Activated CD4-positive, alpha-beta memory T cell treated with anti-CD3 and anti-CD28 coated beads for 36 hours (primary cell): ENCODE results near the gene RALGPS1. TPM values are rescaled to one million over a fixed set of nuclear protein-coding genes. Genes with fewer than 3 reads are reported as not detected.
A peak's percentile ranks its signal among the peaks of the same experiment; 100 is the strongest.

ENCODE experiments used
- CTCF ChIA-PET: fragments of 350-600 bp; sonication (Branson Sonifier 250); formaldehyde crosslinking; loops from one replicate; lab custom pipeline; 2021; ENCODE audit warnings: antibody characterized with exemption, inconsistent platforms; lab: Charles Lee
- POLR2A ChIA-PET: fragments of 350-600 bp; sonication (Branson Sonifier 250); formaldehyde crosslinking; loops from one replicate; lab custom pipeline; 2021; ENCODE audit warnings: antibody characterized with exemption; lab: Charles Lee
- DNase-seq: peaks from one replicate; pipeline ENCODE4 v3.0.0-alpha.2; 2020
- H3K27ac Mint-ChIP-seq: one replicate; pipeline ENCODE4 v1.8.0; 2021; ENCODE audit warnings: mixed read lengths
- H3K27me3 Mint-ChIP-seq: one replicate; pipeline ENCODE4 v1.8.0; 2021; ENCODE audit warnings: mixed read lengths
- H3K36me3 Mint-ChIP-seq: one replicate; pipeline ENCODE4 v1.8.0; 2021; ENCODE audit warnings: mixed read lengths
- H3K4me1 Mint-ChIP-seq: one replicate; pipeline ENCODE4 v1.8.0; 2021; ENCODE audit warnings: low read depth, mixed read lengths
- H3K4me3 Mint-ChIP-seq: one replicate; pipeline ENCODE4 v1.8.0; 2021; ENCODE audit warnings: mild to moderate bottlenecking, mixed read lengths
- H3K9me3 Mint-ChIP-seq: one replicate; pipeline ENCODE4 v1.8.0; 2021; ENCODE audit warnings: mixed read lengths
- intact Hi-C: fragments of 100-400 bp; cut with micrococcal nuclease; formaldehyde crosslinking; loops from one replicate; pipeline ENCODE4 v1.15.1; 2023
- total RNA-seq, 2 experiments: library from RNA; stranded (reverse); gene quantifications; one replicate each; pipeline ENCODE4 v1.2.3, GENCODE V29; 2021

Gene RALGPS1
- total RNA-seq, 2 experiments from 2014 or later = 2.1 to 3.1 TPM

- Mint-ChIP-seq H3K27me3 (peaks cover 2% of the 10 kb centered on the region), H3K4me1 (peaks cover 28% of the 10 kb centered on the region)
Observed at GRCh38 chr9:127219520-127219919, 304.9 kb downstream of the RALGPS1 start.

DNA sequence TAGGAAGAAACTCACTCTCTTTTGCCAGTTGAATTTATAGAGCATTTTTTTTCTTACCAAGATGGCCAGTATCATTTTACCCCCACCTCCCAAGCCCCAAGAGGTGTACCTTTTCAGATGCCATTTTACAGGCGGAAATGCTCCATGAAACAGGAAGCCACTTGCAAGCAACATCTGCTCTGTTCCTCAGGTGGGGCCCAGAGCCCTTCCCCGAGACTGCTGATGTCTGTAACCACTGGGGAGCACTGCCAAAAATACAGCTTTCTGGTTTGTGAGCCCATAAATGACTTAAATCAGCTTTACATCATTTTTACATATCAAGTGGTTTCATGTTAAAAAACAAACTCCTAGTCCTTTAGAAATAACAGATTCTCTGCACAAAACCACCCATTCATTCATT is 307.1 kb downstream of the RALGPS1 start:
- peaks cover 32% of the 10 kb centered on the region for H3K4me1 Mint-ChIP-seq
- no peaks in the 10 kb centered on the region for H3K9me3 Mint-ChIP-seq
- intact Hi-C loops = no loop called here
- CTCF ChIA-PET = no interaction called here
- no peak overlapping the region for H3K27ac Mint-ChIP-seq
- peaks cover 3% of the 10 kb centered on the region for H3K36me3 Mint-ChIP-seq
- POLR2A ChIA-PET = no interaction called here
- DNase-seq = peak; percentile 8
- H3K27me3 Mint-ChIP-seq = peaks cover 9% of the 10 kb centered on the region
- no peak overlapping the region for H3K4me3 Mint-ChIP-seq

More at GRCh38 chr9:127219520-127219919, 304.9 kb downstream of the RALGPS1 start:
- POLR2A ChIA-PET = no interaction called here
- Mint-ChIP-seq H3K9me3 (no peaks in the 10 kb centered on the region), H3K36me3 (peaks cover 2% of the 10 kb centered on the region), H3K4me3 (no peak overlapping the region), H3K27ac (no peak overlapping the region)
- CTCF ChIA-PET = interaction anchor here (1.2 kb wide), 1 partner anchor 178 kb away, joined by 3 read pairs; the partner anchor contains the start of gene SLC2A8
- intact Hi-C loops = no loop called here
- peak; percentile 5 for DNase-seq

GRCh38 chr9:127222388-127223095 is 308.0 kb downstream of the RALGPS1 start:
- H3K4me1 Mint-ChIP-seq = peaks cover 32% of the 10 kb centered on the region
- H3K9me3 Mint-ChIP-seq = no peaks in the 10 kb centered on the region
- H3K36me3 Mint-ChIP-seq = peaks cover 3% of the 10 kb centered on the region
- intact Hi-C loops = no loop called here
- ChIA-PET POLR2A (no interaction called here), CTCF (interaction anchor here (4.5 kb wide), 1 partner anchor 7 kb away, joined by 25 read pairs; no protein-coding TSS in a partner anchor)
- H3K4me3 Mint-ChIP-seq = no peak overlapping the region
- no peak for DNase-seq
- peaks cover 10% of the 10 kb centered on the region for H3K27me3 Mint-ChIP-seq
- H3K27ac Mint-ChIP-seq = no peak overlapping the region

DNA sequence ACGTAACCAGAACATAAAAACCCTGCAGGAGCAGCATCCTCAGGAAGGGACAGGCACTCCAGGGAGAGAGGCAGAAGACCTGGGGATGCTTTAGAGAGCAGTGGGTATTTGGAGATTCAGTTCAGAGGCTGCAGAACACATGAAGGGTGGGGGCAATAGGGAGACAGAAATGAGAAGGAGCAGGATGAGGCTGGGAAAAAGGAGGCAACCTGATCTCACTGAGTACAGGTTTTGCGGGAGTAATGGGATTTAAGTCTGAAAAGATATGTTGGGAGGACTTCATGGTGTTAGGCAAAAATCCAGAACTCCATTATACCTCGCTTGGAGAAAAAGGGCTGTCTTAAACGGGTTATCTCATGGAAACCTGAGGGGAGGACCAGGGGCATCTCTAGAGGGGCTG is 308.7 kb downstream of the RALGPS1 start:
- intact Hi-C loops = no loop called here
- Mint-ChIP-seq H3K9me3 (no peaks in the 10 kb centered on the region), H3K27ac (no peak overlapping the region), H3K4me1 (peaks cover 32% of the 10 kb centered on the region), H3K36me3 (peaks cover 3% of the 10 kb centered on the region), H3K4me3 (no peak overlapping the region), H3K27me3 (peaks cover 10% of the 10 kb centered on the region)
- no peak for DNase-seq
- ChIA-PET CTCF (interaction anchor here (0.8 to 4.5 kb wide), 3 partner anchors 8 to 174 kb away, joined by 3 to 25 read pairs (median 4); partner anchors contain the start of gene SLC2A8), POLR2A (no interaction called here)

DNA sequence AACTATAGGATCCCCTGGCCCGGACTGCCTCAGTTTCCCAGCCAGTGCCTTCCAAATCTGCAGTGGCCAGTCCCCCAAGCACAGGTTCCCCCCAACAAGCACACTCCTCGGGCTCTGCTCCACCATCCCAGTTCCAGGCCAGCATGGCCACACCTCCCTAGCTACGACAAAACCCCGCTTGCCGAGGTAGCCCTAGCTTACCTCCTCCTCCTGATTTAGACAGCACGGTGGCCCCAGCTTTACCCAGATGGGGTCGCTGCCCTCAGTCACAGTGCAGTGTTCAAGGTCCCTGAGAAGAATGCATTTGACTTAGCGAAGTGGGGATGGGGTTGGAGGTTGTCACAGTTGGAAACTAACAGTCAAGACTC is 309.2 kb downstream of the RALGPS1 start:
- H3K27ac Mint-ChIP-seq = no peak overlapping the region
- POLR2A ChIA-PET = interaction anchor here (0.6 to 1.6 kb wide), 3 partner anchors 9 to 203 kb away, joined by 3 to 9 read pairs (median 4); no protein-coding TSS in a partner anchor
- intact Hi-C loops = loop anchor here (1.0 to 2.0 kb wide), 3 partner anchors 22 to 227 kb away; partner anchors contain the start of genes LRSAM1 and RPL12
- H3K4me3 Mint-ChIP-seq = peak overlapping the region; percentile 78
- DNase-seq = no peak
- H3K27me3 Mint-ChIP-seq = peaks cover 10% of the 10 kb centered on the region
- H3K4me1 Mint-ChIP-seq = peaks cover 32% of the 10 kb centered on the region
- no peaks in the 10 kb centered on the region for H3K9me3 Mint-ChIP-seq
- peaks cover 3% of the 10 kb centered on the region for H3K36me3 Mint-ChIP-seq
- CTCF ChIA-PET = interaction anchor here (0.7 to 4.5 kb wide), 8 partner anchors 8 to 227 kb away, joined by 3 to 25 read pairs (median 4); partner anchors contain the start of genes LRSAM1, RPL12 and SLC2A8

DNA sequence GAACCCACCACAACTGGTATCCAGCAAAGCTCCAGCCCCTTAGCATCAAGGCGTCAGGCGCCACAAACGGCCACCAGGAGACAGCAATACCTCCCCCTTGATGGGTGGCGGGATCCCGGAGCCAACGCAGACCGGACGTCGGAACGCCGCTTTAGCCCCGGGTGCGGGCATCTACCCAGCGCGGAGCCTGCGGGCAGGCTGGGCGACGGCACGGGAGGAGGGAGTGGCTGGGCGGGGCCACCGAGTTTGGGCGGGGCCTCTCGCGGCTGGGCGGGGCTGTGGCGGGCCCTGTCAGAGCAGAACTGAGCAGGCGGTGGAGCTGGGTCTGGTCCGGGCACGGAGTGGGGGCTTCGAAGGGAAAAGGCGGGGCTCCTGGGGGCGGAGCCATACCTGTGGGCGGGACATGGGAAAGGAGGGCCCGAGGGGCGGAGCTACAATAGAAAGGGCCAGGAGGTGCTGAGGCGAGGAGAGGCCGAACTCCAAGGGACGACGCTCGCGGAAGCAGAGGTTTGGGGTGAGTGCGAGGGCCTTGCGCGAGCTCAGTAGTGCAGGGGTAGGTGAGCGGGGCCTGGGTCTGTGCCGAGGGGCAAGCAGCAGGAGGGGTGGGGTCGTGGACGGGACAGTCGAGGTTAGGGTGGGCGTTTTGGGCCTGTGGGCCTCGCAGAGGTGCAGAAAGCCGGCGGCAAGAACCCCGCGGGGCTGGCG is 309.7 kb downstream of the RALGPS1 start:
- peak overlapping the region; percentile 79 for H3K27ac Mint-ChIP-seq
- peaks cover 3% of the 10 kb centered on the region for H3K36me3 Mint-ChIP-seq
- H3K27me3 Mint-ChIP-seq = peaks cover 10% of the 10 kb centered on the region
- POLR2A ChIA-PET = interaction anchor here (0.6 to 1.6 kb wide), 4 partner anchors 10 to 203 kb away, joined by 3 to 9 read pairs (median 4); no protein-coding TSS in a partner anchor
- CTCF ChIA-PET = interaction anchor here (0.7 to 4.5 kb wide), 9 partner anchors 9 to 510 kb away, joined by 3 to 25 read pairs (median 3); partner anchors contain the start of genes LRSAM1, RPL12, SLC2A8 and TOR2A
- DNase-seq = peak; percentile 91
- peak overlapping the region; percentile 78 for H3K4me3 Mint-ChIP-seq
- H3K9me3 Mint-ChIP-seq = no peaks in the 10 kb centered on the region
- intact Hi-C loops = loop anchor here (1.0 to 2.0 kb wide), 3 partner anchors 21 to 226 kb away; partner anchors contain the start of genes LRSAM1 and RPL12
- peaks cover 32% of the 10 kb centered on the region for H3K4me1 Mint-ChIP-seq

GRCh38 chr9:127224883-127225739 is 310.5 kb downstream of the RALGPS1 start:
- Mint-ChIP-seq H3K27me3 (peaks cover 10% of the 10 kb centered on the region), H3K4me1 (peaks cover 32% of the 10 kb centered on the region), H3K9me3 (no peaks in the 10 kb centered on the region), H3K36me3 (peaks cover 3% of the 10 kb centered on the region), H3K27ac (peak overlapping the region; percentile 79), H3K4me3 (peak overlapping the region; percentile 78)
- peak; percentile 96 for DNase-seq
- CTCF ChIA-PET = interaction anchor here (1.1 to 4.5 kb wide), 5 partner anchors 10 to 510 kb away, joined by 3 to 25 read pairs (median 4); partner anchors contain the start of genes LRSAM1, RPL12 and TOR2A
- POLR2A ChIA-PET = interaction anchor here (1.3 to 1.7 kb wide), 4 partner anchors 11 to 226 kb away, joined by 3 to 9 read pairs (median 4); partner anchors contain the start of genes LRSAM1 and RPL12
- intact Hi-C loops = loop anchor here (1.0 to 2.0 kb wide), 3 partner anchors 20 to 226 kb away; partner anchors contain the start of genes LRSAM1 and RPL12

DNA sequence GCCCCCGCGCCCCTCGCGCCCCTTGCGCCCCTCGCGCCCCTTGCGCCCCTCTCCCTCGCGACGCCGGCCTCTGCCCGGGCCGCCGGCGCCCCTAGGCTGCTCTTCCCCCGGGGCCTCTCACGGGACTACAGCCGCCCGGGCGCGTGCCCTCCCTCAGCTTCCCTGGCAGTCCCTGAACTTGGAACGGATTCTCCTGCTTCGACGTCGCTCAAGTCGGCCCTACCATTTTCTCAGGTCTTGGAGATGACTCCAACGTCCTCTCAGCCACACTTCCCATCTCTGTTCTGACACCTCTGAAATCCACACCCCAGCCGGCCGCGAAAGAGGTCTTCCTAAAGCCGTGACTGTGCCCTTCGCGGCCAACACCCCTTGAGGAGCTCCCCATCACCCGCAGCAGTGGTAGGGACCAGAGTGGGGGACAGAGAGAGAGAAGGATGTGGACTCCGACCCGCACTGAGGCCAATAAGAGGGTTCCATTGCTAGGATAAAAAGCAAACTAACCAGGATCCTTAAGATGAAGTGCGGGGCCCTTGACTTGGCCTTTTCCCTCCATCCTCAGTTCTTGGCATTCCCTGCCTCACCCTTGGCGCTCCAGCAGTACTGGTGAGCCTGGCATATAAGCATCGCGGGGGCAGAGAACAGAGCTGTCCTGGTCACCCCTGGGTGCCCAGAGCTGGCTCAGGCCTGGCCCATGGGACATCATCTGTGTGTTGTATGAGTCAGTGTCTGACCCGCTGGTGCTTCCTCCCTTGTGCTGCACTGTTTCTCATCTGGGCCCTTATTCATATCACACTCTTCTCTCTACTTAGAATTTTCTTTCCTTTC is 311.4 kb downstream of the RALGPS1 start:
- DNase-seq = no peak
- ChIA-PET POLR2A (interaction anchor here (1.7 kb wide), 1 partner anchor 225 kb away, joined by 4 read pairs; the partner anchor contains the start of genes LRSAM1 and RPL12), CTCF (interaction anchor here (4.5 kb wide), 1 partner anchor 11 kb away, joined by 25 read pairs; no protein-coding TSS in a partner anchor)
- Mint-ChIP-seq H3K9me3 (no peaks in the 10 kb centered on the region), H3K36me3 (peaks cover 3% of the 10 kb centered on the region), H3K4me3 (peak overlapping the region; percentile 72), H3K27me3 (peaks cover 10% of the 10 kb centered on the region), H3K4me1 (peaks cover 27% of the 10 kb centered on the region), H3K27ac (no peak overlapping the region)
- intact Hi-C loops = loop anchor here (2.0 kb wide), 1 partner anchor 225 kb away; the partner anchor contains the start of genes LRSAM1 and RPL12

- Mint-ChIP-seq H3K4me3 (no peak overlapping the region), H3K27ac (no peak overlapping the region), H3K4me1 (peaks cover 7% of the 10 kb centered on the region), H3K9me3 (no peaks in the 10 kb centered on the region), H3K36me3 (no peaks in the 10 kb centered on the region), H3K27me3 (peaks cover 10% of the 10 kb centered on the region)
- POLR2A ChIA-PET = interaction anchor here (1.1 kb wide), 1 partner anchor 221 kb away, joined by 3 read pairs; the partner anchor contains the start of genes LRSAM1 and RPL12
- intact Hi-C loops = no loop called here
- DNase-seq = no peak
- CTCF ChIA-PET = interaction anchor here (0.7 to 1.2 kb wide), 2 partner anchors 15 to 289 kb away, joined by 3 read pairs; no protein-coding TSS in a partner anchor
Observed at GRCh38 chr9:127229691-127230417, 315.3 kb downstream of the RALGPS1 start.
